GM21717 (cell line): ENCODE measurements around the gene A4GALT.

Experiments
- ATAC-seq: cut with Tn5 transposase; IDR thresholded peaks from one replicate; pipeline ENCODE4 v1.9.1; 2021; ENCODE audit warnings: mild to moderate bottlenecking, moderate library complexity; ENCODE audit not compliant: unreplicated experiment

The A4GALT gene

GRCh38 chr22:42707496-42707895, 13.2 kb downstream of the A4GALT start:
- no peak for ATAC-seq

- ATAC-seq = no peak
Observed at GRCh38 chr22:42704896-42705295, 15.8 kb downstream of the A4GALT start.

DNA sequence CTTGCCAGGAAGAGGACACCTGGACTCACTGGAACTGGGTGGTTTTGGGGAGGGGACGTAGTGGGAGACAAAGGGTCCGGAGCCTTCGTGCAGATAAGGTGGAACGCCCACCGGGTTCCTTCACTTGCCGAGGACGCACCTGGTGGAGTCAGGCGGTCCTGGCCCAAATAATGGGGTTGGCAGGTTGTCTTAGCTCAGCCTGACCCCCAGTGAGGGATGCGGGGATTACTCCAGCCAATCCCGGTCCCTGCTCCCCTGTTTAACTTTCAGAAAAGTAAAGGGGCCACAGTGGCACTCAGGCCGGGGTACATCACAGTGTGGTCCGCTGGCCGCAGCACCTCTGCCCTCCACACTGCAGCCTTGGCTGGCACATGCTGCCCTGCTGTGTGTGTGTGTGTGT, 18.0 kb downstream of the A4GALT start:
- no peak for ATAC-seq

DNA sequence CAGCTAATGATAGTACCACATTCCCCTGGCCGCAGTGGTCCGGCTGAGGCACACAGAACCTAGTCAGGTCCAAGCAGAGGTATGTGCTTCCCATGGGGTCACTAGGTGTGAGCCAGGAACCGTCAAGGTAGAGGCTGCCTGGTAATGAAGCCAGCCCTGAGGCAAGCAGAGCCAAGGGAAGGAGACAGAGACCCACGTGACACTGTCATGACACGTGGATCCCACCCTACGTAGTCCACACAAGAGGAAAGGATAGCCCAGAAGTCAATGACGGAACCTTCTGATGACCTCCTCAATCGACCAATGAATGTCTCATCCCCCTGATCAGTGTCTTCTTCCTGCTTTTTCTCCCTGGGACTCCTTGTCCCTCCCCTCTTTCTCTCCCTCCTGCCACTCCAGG, 19.0 kb downstream of the A4GALT start:
- no peak for ATAC-seq

GRCh38 chr22:42700901-42701300, 19.8 kb downstream of the A4GALT start:
- ATAC-seq = no peak

DNA sequence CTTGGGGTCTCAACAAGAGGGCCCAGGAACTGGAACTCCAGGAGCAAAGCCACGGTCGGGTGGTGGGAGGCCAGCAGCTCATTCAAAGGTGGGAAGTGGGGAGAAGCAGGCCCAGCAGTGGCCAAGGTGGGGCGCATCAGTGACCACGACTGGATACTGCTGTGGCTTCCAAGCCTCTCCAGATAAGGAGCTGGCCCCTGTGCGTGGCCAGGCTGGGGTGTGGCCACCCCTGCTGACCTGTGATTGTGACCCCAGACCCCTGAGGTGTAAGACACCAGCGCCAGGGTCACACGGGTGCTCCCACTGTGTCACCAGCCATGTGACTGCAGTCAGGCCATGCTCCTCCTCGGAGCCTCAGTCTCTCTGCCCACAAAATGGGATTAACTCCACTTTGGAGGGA, 20.3 kb downstream of the A4GALT start:
- no peak for ATAC-seq

- no peak for ATAC-seq
Observed at GRCh38 chr22:42699976-42700352, 20.7 kb downstream of the A4GALT start.

GRCh38 chr22:42699281-42699975, 21.2 kb downstream of the A4GALT start:
- ATAC-seq = no peak

DNA sequence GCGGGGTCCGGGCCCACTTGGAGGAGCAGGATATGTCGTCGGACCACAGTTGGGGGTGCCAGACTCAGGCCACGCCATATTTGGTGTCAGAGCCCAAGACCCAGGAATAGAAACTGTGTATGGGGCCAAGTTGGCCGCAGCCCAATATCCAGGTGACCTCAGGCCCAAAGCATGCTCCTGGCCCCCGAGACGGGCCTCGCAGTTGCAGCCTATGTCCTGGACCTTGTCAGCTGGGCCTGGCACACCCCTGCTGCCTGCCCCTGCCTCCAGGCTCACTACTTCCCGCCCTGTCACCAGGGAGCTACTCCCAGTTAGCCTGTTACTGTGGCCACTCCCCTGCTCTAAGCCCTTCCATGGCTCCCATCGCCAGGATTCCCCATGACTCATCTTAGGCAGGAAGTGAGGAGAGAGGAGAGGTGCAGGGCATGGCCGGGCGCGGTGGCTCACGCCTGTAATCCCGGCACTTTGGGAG, 23.1 kb downstream of the A4GALT start:
- no peak for ATAC-seq

DNA sequence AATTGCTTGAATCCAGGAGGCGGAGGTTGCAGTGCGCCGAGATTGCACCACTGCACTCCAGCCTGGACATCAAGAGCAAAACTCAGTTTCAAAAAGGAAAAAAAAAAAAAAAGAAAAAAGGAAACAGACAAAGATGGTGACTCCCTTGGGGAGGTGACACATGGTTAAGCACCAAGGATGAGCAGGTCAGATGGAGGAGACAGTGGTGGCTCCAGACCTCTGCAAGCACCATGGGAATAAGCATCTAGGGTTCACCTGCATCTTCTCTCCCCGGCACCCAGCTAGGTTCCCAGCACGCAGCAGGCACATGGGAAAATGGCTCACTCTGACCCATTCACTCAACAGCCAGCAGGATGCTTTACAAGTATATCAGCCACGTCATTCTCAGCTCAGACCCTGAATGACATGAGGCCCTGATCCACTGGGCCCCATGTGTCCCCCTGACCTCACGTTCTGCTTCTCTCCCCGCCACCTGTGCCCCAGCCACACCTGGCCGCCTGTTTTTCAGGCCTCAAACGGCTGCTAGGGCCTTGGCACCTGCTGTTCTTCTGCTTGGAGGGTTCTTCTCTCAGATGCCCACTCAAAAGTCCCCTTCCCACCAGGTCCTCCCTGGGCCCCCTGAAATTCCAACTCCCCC, 24.2 kb downstream of the A4GALT start:
- ATAC-seq = no peak

- ATAC-seq = no peak
Observed at GRCh38 chr22:42695294-42695693, 25.4 kb downstream of the A4GALT start.

DNA sequence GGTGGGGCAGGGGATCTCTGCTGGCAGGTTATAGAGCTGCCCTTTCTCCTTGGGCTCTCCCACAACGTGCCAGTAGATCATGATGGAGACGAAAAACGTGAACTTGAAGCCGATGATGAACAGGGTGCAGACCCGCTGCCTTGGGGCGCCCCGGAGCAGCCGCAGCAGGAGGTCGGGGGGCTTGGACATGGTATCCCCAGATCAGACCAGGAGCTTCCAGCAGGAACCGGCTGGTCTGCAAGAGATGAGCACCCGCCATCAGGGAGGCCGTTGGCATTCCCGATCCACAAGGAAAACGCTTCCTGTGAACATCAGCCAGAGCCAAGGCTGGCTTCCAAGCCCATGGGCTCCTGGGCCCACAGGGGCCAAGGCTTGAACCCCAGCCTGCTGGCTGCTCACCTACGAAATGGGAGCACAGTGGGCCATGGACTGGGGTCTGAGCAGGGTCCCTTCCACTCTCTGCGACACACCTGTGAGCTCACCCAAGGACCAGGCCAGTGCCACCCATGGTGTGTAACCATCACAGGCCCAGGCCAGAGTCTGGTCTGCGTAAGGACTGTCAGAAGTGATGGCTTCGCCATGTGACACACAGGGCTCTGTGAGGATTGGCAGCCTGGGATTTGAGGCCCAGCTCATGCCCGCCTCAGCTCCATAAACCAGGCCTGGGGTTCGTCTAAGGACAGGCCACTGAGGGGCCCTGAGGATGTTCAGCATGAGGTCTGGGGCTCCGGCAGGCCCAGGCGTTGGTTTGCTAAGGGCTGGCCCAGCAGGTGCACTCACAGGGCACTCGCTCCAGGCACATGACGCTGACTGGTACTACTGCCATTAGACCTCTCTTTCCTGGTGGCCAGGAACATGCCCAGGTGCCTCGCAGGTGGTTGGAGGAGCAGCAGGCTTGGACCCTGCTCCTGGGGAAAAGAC, 26.6 kb downstream of the A4GALT start:
- no peak for ATAC-seq

GRCh38 chr22:42693055-42693762, 27.5 kb downstream of the A4GALT start:
- ATAC-seq = no peak

GRCh38 chr22:42692239-42693054, 28.2 kb downstream of the A4GALT start:
- ATAC-seq = no peak

GRCh38 chr22:42691440-42691839, 29.2 kb downstream of the A4GALT start:
- no peak for ATAC-seq

- ATAC-seq = no peak
Observed at GRCh38 chr22:42688241-42689211, 32.1 kb downstream of the A4GALT start.

DNA sequence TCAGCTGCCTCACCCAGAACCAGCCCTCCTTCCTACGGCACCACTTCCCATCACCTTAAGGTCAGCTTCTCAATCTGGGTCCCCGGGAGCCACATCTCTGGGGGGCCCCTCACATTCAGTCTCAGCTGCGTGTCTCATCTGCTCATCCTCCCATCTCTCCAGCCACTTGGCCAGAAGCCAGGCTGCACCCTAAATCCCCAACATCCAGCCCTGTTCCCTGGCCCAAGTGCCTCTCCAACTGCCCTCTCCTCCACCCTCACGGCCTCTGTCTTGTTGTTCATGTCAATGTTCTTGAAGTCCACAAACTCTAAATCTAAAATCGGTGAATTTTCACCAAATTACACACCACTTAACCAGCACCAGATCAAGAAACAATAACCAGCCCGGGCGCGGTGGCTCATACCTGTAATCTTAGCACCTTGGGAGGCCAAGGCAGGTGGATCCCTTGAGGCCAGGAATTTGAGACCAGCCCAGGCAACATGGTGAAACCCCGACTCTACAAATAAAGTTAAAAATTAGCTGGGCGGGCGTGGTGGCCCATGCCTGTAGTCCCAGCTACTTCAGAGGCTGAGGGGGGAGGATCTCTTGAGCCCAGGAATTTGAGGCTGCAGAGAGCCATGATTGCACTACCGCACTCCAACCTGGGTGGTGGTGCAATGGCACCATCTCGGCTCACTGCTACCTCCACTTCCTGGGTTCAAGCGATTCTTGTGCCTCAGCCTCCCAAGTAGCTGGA, 33.7 kb downstream of the A4GALT start:
- ATAC-seq = no peak

- ATAC-seq = no peak
Observed at GRCh38 chr22:42685941-42686653, 34.6 kb downstream of the A4GALT start.
